PFSK-1 (cell line): ENCODE data around the gene IL17C.

Experiments used
- POLR2AphosphoS5 ChIP-seq: IDR thresholded peaks from 2 replicates; pipeline ENCODE4 v1.6.1; 2012; ENCODE audit warnings: low read depth, mild to moderate bottlenecking, control low read depth, low read length, moderate library complexity
- REST ChIP-seq, 2 experiments: IDR thresholded peaks; 2 replicates each; pipeline versions ENCODE4 v1.6.1 to v1.8.0; 2011 to 2012; ENCODE audit warnings: low read depth in 2 of 2, low read length in 2 of 2, control low read depth in 1 of 2, inconsistent platforms in 1 of 2, mild to moderate bottlenecking in 1 of 2, moderate library complexity in 1 of 2; ENCODE audit not compliant: insufficient read depth in 1 of 2
- SIN3A ChIP-seq: IDR thresholded peaks from 2 replicates; pipeline ENCODE4 v1.6.1; 2012; ENCODE audit warnings: mild to moderate bottlenecking, low read length, moderate library complexity, borderline replicate concordance; ENCODE audit not compliant: insufficient read depth
- TAF1 ChIP-seq: IDR thresholded peaks from 2 replicates; pipeline ENCODE4 v1.6.1; 2012; ENCODE audit warnings: low read length, control low read depth, borderline replicate concordance; ENCODE audit not compliant: insufficient read depth

- TF ChIP-seq POLR2AphosphoS5 (no peak), SIN3A (no peak), REST (IDR thresholded peaks at IDR 0.05; ENCODE audit: insufficient read depth in 1 of 2, low read depth in 2 of 2, low read length in 2 of 2) (no peak), TAF1 (no peak)
These were observed 25.1 kb upstream of the IL17C start for GRCh38 chr16:88613293-88613692.
